DOHH2 (cell line): ENCODE data around the gene C1orf185.

Experiments
- EZH2phosphoT487 ChIP-seq: fragments of 200-600 bp; sonication (generic); IDR thresholded peaks from 2 replicates; pipeline ENCODE4 v1.6.1; 2017; ENCODE audit warnings: borderline replicate concordance, mild to moderate bottlenecking, antibody characterized with exemption, low read length, moderate library complexity, mixed read lengths
- TF ChIP-seq, protein P1 (sequence below): fragments of 200-600 bp; sonication (generic); IDR thresholded peaks from one replicate; pipeline ENCODE4 v1.5.1; 2014; ENCODE audit warnings: antibody characterized with exemption, mild to moderate bottlenecking, low read depth, low read length; ENCODE audit not compliant: poor library complexity, severe bottlenecking

GRCh38 chr1:51119331-51119730 lies 17.3 kb downstream of the C1orf185 start:
- TF ChIP-seq, protein P1, sequence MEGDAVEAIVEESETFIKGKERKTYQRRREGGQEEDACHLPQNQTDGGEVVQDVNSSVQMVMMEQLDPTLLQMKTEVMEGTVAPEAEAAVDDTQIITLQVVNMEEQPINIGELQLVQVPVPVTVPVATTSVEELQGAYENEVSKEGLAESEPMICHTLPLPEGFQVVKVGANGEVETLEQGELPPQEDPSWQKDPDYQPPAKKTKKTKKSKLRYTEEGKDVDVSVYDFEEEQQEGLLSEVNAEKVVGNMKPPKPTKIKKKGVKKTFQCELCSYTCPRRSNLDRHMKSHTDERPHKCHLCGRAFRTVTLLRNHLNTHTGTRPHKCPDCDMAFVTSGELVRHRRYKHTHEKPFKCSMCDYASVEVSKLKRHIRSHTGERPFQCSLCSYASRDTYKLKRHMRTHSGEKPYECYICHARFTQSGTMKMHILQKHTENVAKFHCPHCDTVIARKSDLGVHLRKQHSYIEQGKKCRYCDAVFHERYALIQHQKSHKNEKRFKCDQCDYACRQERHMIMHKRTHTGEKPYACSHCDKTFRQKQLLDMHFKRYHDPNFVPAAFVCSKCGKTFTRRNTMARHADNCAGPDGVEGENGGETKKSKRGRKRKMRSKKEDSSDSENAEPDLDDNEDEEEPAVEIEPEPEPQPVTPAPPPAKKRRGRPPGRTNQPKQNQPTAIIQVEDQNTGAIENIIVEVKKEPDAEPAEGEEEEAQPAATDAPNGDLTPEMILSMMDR: no peak
- no peak for TF ChIP-seq EZH2phosphoT487
